SIG-M5 (cell line): ENCODE results near the gene ARHGAP30.

Experiments
- DNase-seq: peaks from one replicate; lab custom pipeline; 2025; lab: John Stamatoyannopoulos, UW

The ARHGAP30 gene

GRCh38 chr1:161013488-161014230 is 56.0 kb downstream of the ARHGAP30 start:
- peak; percentile 66 for DNase-seq

GRCh38 chr1:161013131-161013487 is 56.6 kb downstream of the ARHGAP30 start:
- no peak for DNase-seq

GRCh38 chr1:161012420-161012819 is 57.3 kb downstream of the ARHGAP30 start:
- no peak for DNase-seq

GRCh38 chr1:161009602-161010211 is 60.0 kb downstream of the ARHGAP30 start:
- DNase-seq = no peak

GRCh38 chr1:161008869-161009510 is 60.7 kb downstream of the ARHGAP30 start:
- DNase-seq = no peak

GRCh38 chr1:161007369-161007768 is 62.3 kb downstream of the ARHGAP30 start:
- DNase-seq = no peak

GRCh38 chr1:161006563-161006962 is 63.1 kb downstream of the ARHGAP30 start:
- DNase-seq = no peak

- no peak for DNase-seq
These were observed 68.2 kb downstream of the ARHGAP30 start for GRCh38 chr1:161001525-161001924.

- no peak for DNase-seq
These were observed 68.8 kb downstream of the ARHGAP30 start for GRCh38 chr1:161000736-161001480.

- no peak for DNase-seq
These were observed 70.3 kb downstream of the ARHGAP30 start for GRCh38 chr1:160999376-160999775.

- no peak for DNase-seq
These were observed 72.2 kb downstream of the ARHGAP30 start for GRCh38 chr1:160997323-160998038.
